ENCODE results near the gene MARK4. TPM values are rescaled to one million over a fixed set of nuclear protein-coding genes. Genes with fewer than 3 reads are reported as not detected.

Gene MARK4
- total RNA-seq, 1 experiment from 2014 or later = 49.4 TPM

GRCh38 chr19:45206328-45206727 lies 44.7 kb upstream of the MARK4 start:
- H2AFZ ChIP-seq = no peak overlapping the region
- H3F3A ChIP-seq (ENCODE audit: insufficient read depth, low read depth) = peaks cover 9% of the 10 kb centered on the region; the same call in 1 of the 2 replicates
- no peaks in the 10 kb centered on the region for H3K9me3 ChIP-seq (ENCODE audit: insufficient read depth, low read depth)
- H3K4me2 ChIP-seq = no peak overlapping the region
- H3K27me3 ChIP-seq (ENCODE audit: insufficient read depth, low read depth) = no peaks in the 10 kb centered on the region
- H4K20me1 ChIP-seq (ENCODE audit: insufficient read depth) = no peaks in the 10 kb centered on the region
- no peak for DNase-seq
- no TSS peak for BruUV-seq (replicated peaks)
- ChIA-PET POLR2A (ENCODE audit: unreplicated experiment) (no interaction called here), CTCF (no interaction called here)
- no peaks in the 10 kb centered on the region for H3K9me2 ChIP-seq (ENCODE audit: insufficient read depth)
- H3K79me2 ChIP-seq (ENCODE audit: low read depth) = no peaks in the 10 kb centered on the region
- TF ChIP-seq EZH2 (IDR thresholded peaks at IDR 0.05; ENCODE audit: low read depth) = no peak
- TF ChIP-seq CTCF (conservative IDR thresholded peaks at IDR 0.05) = no peak
- intact Hi-C loops (cut with micrococcal nuclease; ENCODE audit: unreplicated experiment) = no loop called here
- no peaks in the 10 kb centered on the region for H3K36me3 ChIP-seq (ENCODE audit: low read depth)
- H3K4me1 ChIP-seq (replicated peaks; ENCODE audit: insufficient read depth) = 0 out of 2 replicates have a peak, but pooled peaks cover 9% of the 10 kb centered on the region
- no peak overlapping the region for H3K4me3 ChIP-seq
- H3K27ac ChIP-seq = no peak overlapping the region

DNA sequence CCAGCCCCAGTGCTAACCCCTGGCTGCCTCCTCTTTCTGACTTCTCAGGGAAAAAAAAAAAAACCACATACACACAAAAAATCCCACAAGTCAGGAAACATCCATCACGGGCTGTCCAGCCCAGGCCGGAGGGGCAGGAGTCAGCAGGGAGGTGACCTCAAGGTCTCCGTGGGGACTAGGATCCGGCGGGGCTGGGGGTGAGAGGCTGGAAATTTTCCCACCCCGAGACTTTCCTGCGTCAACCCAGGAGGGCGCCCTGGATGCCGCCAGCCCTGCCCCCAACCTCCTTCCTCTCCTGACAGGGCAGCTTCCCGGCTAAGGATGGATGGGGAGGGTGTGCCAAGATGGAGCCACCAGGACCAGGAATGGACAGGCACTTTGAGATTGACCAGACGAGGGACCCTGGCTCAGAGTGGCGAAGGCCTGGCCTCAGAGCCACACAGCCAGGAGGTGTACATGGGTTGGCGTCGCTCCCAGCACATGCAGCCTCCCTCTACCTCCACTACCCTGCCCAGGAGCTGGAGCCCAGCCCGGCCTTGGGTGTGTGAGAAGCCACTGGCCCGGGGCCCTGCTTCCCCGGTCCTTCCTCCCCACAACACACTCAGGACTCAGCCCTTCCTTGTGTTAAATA lies 39.2 kb upstream of the MARK4 start:
- Histone ChIP-seq H4K20me1 (ENCODE audit: insufficient read depth) (no peaks in the 10 kb centered on the region), H3K9me2 (ENCODE audit: insufficient read depth) (no peaks in the 10 kb centered on the region), H3K9me3 (ENCODE audit: insufficient read depth, low read depth) (no peaks in the 10 kb centered on the region), H3K27me3 (ENCODE audit: insufficient read depth, low read depth) (no peaks in the 10 kb centered on the region), H3K4me2 (no peak overlapping the region), H3K79me2 (ENCODE audit: low read depth) (no peaks in the 10 kb centered on the region), H3F3A (ENCODE audit: insufficient read depth, low read depth) (peaks cover 14% of the 10 kb centered on the region; the same call in 1 of the 2 replicates), H2AFZ (no peak overlapping the region), H3K27ac (no peak overlapping the region), H3K4me3 (no peak overlapping the region), H3K36me3 (ENCODE audit: low read depth) (no peaks in the 10 kb centered on the region), H3K4me1 (replicated peaks; ENCODE audit: insufficient read depth) (0 out of 2 replicates have a peak, but pooled peaks cover 9% of the 10 kb centered on the region)
- intact Hi-C loops (cut with micrococcal nuclease; ENCODE audit: unreplicated experiment) = no loop called here
- no TSS peak for BruUV-seq (replicated peaks)
- no peak for DNase-seq
- TF ChIP-seq CTCF (conservative IDR thresholded peaks at IDR 0.05) (no peak), EZH2 (IDR thresholded peaks at IDR 0.05; ENCODE audit: low read depth) (no peak)
- CTCF ChIA-PET = no interaction called here
- POLR2A ChIA-PET (ENCODE audit: unreplicated experiment) = no interaction called here

- CTCF ChIA-PET = interaction anchor here (0.6 kb wide), 1 partner anchor 88 kb away, joined by 3 read pairs; no protein-coding TSS in a partner anchor
- Histone ChIP-seq H3K27ac (no peak overlapping the region), H3K27me3 (ENCODE audit: insufficient read depth, low read depth) (no peaks in the 10 kb centered on the region), H3K9me3 (ENCODE audit: insufficient read depth, low read depth) (no peaks in the 10 kb centered on the region), H3K36me3 (ENCODE audit: low read depth) (no peaks in the 10 kb centered on the region), H3K4me3 (no peak overlapping the region), H3K79me2 (ENCODE audit: low read depth) (no peaks in the 10 kb centered on the region), H4K20me1 (ENCODE audit: insufficient read depth) (no peaks in the 10 kb centered on the region), H3K4me2 (no peak overlapping the region), H3F3A (ENCODE audit: insufficient read depth, low read depth) (peaks cover 16% of the 10 kb centered on the region; the same call in 1 of the 2 replicates), H3K4me1 (replicated peaks; ENCODE audit: insufficient read depth) (0 out of 2 replicates have a peak, but pooled peaks cover 9% of the 10 kb centered on the region), H2AFZ (no peak overlapping the region), H3K9me2 (ENCODE audit: insufficient read depth) (no peaks in the 10 kb centered on the region)
- no TSS peak for BruUV-seq (replicated peaks)
- POLR2A ChIA-PET (ENCODE audit: unreplicated experiment) = interaction anchor here (0.7 kb wide), 1 partner anchor 15 kb away, joined by 3 read pairs; no protein-coding TSS in a partner anchor
- intact Hi-C loops (cut with micrococcal nuclease; ENCODE audit: unreplicated experiment) = no loop called here
- DNase-seq = no peak
- TF ChIP-seq CTCF (conservative IDR thresholded peaks at IDR 0.05) = no peak
- no peak for TF ChIP-seq EZH2 (IDR thresholded peaks at IDR 0.05; ENCODE audit: low read depth)
These were observed 38.0 kb upstream of the MARK4 start for GRCh38 chr19:45213031-45213430.
